HG02938 (cell line): ENCODE measurements around the gene EEF1AKMT3.

Source experiments
- ATAC-seq: cut with Tn5 transposase; IDR thresholded peaks from one replicate; pipeline ENCODE4 v1.9.1; 2021; ENCODE audit warnings: mild to moderate bottlenecking, moderate library complexity; ENCODE audit not compliant: unreplicated experiment

Gene EEF1AKMT3

GRCh38 chr12:57772429-57773322, at the start of gene EEF1AKMT3:
TSS of gene EEF1AKMT3 (plus strand) at chr12:57772614. CDS start at chr12:57772725, 111 bp downstream.
- ATAC-seq: peak; percentile 27

DNA sequence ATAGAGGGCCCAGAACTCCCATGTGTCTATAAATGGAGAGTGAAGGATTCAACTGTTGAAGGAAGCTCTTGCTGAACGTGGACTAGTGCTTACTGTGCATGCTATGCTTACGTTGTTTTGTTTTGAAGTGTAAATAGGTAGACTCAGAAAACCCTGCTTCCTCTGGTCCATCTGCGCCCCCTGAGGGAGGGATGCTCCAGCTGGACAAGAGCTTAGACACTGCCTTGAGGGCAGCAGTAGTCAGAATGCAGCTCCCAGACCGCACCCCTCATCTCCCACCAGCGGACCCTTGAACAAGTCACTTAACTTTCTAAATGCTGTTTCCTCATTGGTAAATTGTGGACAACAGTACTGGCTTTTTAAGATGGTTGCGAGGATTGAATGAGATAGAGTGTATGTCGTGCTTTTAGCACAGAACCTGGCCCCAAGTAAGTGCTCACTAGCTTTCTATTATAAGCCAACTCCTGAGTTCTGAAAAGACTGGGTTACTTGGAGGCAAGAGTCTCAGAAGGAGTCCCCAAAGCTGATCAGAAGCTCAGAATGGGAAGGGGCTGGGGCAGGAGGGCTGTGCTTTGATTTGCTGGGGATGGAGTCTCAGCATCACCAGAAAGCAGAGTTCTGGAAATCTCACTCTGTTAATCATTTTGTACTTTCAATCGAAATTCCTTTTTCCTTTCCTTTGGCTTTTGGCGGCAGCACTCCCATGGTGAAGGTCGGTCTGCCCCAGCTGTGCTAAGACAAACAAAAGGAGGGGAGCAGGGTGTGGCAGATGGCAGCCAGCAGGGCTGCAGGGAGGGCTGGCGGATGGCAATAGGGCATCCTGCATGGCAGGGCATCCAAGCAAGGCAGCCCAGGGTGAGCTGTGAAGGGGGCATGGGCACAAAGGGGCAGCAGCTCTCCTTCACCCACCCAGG, 49.4 kb upstream of the EEF1AKMT3 start:
- no peak for ATAC-seq

GRCh38 chr12:57723630-57723962, 48.8 kb upstream of the EEF1AKMT3 start:
- ATAC-seq: no peak

GRCh38 chr12:57724003-57724935, 48.1 kb upstream of the EEF1AKMT3 start:
- no peak for ATAC-seq

DNA sequence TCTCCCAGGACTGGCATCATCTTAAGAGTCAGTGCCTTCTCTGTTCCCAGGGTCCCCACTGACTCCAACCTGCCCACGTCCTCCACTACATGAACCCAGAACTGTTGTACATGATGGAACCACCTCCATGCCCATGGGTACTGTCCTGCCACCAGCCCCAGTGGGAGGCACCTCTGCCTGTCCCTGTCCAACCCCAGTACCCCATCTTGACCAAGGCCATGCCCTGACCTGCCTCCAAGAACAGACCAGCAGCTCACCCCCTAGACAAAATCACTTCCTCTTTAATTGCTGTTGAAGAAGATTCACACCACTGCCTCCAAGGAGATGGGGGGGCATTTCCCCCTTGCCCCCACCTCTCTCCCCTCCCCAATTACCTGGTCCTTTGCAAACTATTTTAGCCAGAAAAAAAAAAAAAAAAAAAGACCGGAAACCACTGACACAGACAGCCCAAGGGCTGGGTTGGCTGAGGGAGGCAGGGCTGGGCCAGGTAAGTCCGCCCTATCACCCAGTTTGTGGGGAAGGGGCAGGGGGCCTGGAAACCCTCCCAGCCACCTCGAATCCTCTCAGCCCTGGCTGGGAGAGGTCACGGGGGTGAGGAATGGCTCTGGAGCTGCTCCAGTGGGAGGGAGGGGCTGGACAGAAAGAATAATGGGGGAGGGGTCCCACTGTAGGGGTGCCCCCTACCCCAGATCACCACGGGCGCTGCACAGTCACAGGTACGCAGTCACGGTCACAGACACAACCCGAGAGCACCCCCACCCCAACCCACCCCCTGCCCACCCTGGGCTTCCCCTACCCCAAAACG, 47.3 kb upstream of the EEF1AKMT3 start:
- ATAC-seq: no peak

GRCh38 chr12:57725851-57726150, 46.6 kb upstream of the EEF1AKMT3 start:
- ATAC-seq: no peak

DNA sequence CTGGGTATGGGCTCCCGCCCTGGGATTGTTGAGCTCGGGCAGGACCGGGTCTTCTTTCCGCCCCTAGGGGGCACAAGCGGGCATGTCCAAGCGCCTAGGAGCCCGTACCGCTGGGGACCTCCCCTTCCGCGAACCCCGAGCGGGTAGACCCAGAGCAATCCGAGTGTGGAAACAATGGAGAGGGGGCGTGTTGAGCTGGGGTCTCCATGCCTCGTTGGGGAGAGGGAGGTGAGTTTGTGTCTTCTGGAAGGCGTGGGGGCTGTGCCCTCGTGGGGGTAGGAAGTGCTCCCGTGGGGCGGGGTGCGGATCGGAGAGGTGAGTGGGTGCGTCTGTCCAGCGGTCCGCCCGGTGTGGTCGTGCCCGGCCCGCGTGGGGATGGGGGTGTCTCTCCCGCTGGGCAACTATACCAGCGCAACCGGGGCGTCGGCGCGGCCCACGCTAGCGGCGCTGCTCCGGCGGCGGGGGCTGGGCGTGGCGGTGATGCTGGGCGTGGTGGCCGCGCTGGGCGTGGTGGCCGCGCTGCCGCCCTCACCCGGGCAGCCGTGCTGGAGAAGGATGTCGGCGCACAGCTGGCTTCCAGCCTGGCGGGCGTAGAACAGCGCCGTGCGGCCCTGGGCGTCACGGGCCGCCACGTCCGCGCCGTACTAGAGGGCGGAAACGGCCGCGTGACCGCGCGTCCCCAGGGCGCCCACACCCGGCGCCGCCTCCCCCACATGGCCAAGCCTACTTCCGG, 46.1 kb upstream of the EEF1AKMT3 start:
- no peak for ATAC-seq

DNA sequence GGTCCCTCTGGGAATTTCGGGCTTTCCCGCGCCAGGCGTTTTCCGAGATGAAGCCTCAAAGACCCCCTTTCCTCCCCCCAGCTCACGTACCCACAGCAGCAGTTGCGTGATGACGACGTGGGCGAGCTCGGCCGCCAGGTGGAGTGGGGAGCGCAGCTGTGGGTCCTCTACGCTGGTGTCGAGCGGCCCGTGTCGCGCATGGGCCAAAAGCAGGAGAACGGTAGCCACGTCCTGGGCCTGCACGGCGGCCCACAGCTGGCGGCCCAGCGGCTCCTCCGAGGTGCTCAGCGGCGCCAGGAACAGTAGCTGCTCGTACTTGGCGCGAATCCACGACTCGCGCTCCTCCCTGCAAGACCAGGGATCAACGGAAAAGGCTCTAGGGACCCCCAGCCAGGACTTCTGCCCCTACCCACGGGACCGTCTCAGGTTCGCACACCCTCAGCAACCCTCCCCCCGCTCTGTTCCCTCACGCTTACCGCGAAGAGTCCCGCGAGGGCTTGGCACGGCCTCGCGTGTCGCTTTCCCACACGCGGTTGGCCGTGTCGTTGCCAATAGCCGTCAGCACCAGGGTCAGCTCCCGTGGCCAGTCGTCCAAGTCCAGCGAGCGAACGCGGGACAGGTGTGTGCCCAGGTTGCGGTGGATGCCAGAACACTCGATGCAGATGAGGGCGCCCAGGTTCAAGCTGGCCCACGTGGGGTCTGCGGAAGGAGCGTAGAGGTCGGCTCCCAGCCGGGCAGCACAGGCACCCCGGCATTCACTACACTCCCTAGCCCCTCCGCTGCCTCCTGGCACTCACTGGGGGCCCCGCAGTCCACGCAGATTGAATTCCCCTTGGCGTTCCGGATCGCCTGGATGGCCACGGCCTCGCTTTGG, 45.3 kb upstream of the EEF1AKMT3 start:
- no peak for ATAC-seq

DNA sequence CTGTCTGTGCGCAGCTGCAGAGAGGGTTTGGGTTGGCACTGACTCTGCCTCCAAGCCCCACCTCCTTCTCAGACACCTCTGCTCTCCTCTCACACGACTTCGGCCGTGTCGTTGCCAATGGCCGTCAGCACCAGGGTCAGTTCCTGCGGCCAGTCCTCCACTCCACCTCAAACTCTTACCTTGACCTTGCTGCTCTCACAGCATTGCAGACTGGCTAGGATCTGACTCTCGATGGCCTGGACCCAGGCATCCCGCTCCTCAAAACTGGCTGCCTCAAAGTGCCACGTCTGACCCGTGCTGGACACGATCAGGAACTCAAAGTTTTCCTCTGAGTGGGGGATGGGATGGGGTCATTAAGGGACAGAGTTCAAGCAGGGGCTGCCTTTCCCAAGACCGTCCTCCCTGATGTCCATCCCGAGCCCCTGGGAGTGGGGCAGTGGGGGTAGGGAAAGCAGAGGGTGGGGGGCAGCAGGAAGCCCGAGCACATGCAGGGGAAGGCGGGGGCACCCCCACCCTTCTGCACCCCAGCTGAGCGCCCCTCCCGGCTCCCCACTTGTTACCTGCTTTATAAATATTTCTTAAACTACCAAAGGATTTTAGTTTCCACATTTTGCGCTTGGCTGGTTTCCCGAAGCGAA, 44.5 kb upstream of the EEF1AKMT3 start:
- ATAC-seq: no peak

- no peak for ATAC-seq
Observed at GRCh38 chr12:57729321-57729844, 43.0 kb upstream of the EEF1AKMT3 start.

GRCh38 chr12:57730336-57731067, 41.9 kb upstream of the EEF1AKMT3 start:
- ATAC-seq: no peak

DNA sequence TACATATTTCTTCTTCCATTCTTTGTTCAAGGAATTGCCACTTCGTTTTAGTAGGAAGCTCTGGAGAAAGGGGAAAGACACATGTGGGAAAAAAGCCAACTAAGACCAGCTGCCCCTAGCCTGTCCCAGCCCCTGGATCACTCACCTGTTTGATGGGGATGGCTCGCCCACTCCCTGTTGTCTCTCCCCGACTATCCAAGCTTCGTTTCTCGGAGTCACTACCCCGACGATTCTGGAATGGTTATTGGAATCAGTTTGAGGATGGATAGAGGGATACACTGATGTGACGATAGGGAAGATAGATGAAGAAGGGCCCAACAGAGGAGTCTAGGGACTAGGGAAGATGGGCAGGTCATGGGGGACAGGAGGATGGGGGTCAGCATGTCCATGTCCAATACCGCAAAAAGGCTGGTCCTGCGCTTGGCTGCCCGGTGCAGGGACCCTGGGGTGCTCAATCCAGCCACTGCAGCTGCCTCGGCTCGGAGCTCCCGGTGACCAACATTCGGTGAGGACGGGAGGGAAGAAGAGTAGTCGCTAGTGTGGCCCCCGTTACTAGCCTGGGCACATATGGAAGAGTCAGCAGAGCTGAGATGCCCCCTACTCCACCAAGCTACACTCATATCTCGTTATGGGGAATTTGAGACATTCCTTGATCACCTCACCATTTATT, 40.9 kb upstream of the EEF1AKMT3 start:
- no peak for ATAC-seq

- no peak for ATAC-seq
Observed at GRCh38 chr12:57732270-57732669, 40.1 kb upstream of the EEF1AKMT3 start.

DNA sequence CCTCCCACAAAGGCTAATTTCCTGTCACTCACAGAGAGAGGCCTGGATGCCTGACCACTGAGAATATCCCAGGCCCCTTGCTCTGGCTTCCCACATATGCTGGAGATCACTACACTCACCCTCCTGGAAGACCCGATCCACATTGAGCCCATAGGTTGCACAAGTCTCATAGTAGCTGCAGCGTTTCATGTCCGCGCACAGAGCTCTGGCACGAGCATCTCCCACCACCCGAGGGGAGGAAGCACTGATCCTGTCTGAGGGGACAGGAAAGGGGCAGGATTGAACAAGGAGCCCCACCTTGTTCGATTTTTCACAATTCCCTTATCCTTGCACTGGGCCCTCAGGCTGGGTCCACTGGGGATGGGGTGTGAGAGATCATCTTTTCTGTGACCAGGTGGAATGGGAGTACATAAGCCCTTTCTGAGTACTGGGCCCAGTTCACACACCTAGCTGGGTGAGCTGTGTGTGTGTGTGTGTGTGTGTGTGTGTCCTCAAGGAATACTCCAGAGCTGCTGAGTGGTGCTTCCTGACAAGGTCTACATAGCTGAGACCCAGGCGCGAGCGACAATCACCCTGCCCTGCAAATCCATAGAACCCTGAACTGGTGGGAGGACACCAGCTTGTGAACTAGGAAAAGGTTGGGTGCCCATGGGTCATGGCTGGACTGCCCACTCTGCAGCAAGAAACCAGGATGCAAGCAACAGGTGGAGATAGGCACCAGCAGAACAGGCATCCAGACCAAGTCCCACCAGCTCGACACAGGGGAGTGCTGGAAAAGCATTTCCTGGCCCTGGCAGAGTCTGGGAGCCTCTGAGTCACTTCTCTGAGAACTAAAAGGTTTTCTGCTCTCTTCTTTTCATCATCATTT, 39.5 kb upstream of the EEF1AKMT3 start:
- ATAC-seq: no peak

DNA sequence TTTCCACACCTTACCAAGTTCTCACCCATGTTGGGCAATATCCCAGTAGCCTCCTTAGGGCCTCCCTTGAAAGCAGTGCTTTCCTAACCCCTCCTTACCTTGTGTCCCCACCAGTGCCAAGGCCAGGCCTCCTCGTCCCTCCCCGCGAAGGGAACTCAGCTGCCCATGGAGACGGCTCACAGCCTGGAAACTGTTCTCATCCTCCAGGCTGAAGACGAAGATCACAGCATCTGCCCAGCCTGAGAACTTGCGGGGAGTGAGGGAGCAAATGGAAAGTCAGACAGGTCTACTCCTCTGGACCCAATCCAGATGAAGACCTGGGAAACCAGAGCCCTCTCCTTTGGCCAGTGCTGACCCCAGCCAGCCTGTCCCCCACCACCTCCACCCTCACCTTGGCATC, 38.5 kb upstream of the EEF1AKMT3 start:
- no peak for ATAC-seq

- no peak for ATAC-seq
Observed at GRCh38 chr12:57734591-57734990, 37.8 kb upstream of the EEF1AKMT3 start.
